ENCODE data around the gene NEMP2.

Gene NEMP2

GRCh38 chr2:190535586-190535985, 1.1 kb upstream of the NEMP2 start:
- TF ChIP-seq, protein P1, sequence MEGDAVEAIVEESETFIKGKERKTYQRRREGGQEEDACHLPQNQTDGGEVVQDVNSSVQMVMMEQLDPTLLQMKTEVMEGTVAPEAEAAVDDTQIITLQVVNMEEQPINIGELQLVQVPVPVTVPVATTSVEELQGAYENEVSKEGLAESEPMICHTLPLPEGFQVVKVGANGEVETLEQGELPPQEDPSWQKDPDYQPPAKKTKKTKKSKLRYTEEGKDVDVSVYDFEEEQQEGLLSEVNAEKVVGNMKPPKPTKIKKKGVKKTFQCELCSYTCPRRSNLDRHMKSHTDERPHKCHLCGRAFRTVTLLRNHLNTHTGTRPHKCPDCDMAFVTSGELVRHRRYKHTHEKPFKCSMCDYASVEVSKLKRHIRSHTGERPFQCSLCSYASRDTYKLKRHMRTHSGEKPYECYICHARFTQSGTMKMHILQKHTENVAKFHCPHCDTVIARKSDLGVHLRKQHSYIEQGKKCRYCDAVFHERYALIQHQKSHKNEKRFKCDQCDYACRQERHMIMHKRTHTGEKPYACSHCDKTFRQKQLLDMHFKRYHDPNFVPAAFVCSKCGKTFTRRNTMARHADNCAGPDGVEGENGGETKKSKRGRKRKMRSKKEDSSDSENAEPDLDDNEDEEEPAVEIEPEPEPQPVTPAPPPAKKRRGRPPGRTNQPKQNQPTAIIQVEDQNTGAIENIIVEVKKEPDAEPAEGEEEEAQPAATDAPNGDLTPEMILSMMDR (IDR thresholded peaks at IDR 0.05; ENCODE audit: extremely low read depth, insufficient read depth, missing control alignments): no peak
- no peak for DNase-seq (ENCODE audit: low spot score)
- in situ Hi-C loops (cut with MboI; ENCODE audit: low pct_unique_long_range_greater_than_20kb, low sequenced_read_pairs, unreplicated experiment): no loop called here

DNA sequence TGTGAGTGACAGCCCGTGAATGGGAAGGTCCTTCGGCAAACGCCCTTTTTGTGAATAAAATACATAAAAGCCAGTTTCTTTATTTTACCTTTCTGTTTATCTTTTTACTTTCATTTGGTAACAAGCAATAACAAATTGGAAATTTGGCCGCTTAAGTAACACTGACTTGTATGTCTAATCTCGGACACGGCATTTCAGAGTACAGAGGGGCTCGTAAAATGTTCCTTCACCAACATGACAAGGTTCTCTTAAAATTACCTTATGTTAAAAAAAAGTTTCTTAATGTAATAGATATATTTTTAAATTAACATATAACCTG, 558 bp upstream of the NEMP2 start:
- TF ChIP-seq, protein P1 (IDR thresholded peaks at IDR 0.05; ENCODE audit: extremely low read depth, insufficient read depth, missing control alignments): no peak
- in situ Hi-C loops (cut with MboI; ENCODE audit: low pct_unique_long_range_greater_than_20kb, low sequenced_read_pairs, unreplicated experiment): no loop called here
- no peak for DNase-seq (ENCODE audit: low spot score)

DNA sequence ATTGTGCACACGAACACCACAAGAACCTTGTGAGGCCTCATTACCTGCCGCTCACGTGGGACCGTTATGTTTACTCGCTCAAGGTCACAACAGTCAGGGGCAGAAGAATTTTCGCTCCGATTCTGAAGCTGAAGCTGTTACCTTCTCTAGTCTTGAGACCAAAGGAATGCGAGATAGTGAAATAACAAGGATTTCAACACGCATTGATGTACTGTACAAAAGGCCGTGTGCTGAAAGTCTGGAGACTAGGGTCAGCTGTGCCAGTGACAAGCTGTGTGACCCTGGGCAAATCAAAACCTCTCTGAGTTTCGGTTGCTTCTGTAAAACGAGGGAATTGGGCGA, 583 bp downstream of the NEMP2 start:
- in situ Hi-C loops (cut with MboI; ENCODE audit: low pct_unique_long_range_greater_than_20kb, low sequenced_read_pairs, unreplicated experiment): no loop called here
- DNase-seq (ENCODE audit: low spot score): no peak
- TF ChIP-seq, protein P1 (IDR thresholded peaks at IDR 0.05; ENCODE audit: extremely low read depth, insufficient read depth, missing control alignments): no peak

DNA sequence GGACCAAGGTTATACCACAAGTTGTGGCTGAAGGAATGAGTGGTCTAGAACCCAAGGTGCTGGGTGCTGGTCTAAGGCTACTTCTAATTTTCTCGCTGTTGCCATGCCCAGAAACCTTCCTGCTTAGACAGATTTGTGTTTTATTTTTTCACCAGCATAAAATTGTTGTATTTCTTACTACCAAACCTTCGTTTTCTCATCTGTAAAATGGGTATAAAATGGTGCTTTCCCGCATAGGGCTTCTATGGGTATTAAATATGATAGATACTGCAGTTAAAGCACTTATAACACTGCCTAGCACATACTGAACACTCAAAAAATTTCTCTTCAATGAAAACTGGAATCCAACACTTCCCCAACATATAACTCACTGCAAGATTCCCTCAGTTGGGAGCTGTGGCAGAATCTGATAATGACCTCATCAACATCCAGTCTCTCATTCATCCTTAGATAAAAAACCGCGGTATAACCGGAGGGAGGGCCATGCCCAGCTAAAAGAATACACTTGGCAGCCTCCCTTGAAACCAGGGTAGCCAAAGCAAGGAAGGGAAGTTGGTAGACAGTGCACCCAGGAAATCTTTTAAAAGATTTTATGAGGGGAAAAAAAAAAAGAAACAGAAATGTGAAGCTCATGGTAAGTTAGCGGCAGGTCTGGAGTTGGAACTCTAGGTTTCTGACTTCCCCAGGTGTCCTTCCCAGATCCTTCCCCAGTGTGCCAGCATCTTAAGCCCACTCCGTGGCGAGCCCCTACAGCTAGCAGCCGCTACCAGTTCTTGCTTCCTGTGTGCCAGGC, 1.2 kb downstream of the NEMP2 start:
- in situ Hi-C loops (cut with MboI; ENCODE audit: low pct_unique_long_range_greater_than_20kb, low sequenced_read_pairs, unreplicated experiment): no loop called here
- TF ChIP-seq, protein P1 (IDR thresholded peaks at IDR 0.05; ENCODE audit: extremely low read depth, insufficient read depth, missing control alignments): no peak
- DNase-seq (ENCODE audit: low spot score): no peak

- in situ Hi-C loops (cut with MboI; ENCODE audit: low pct_unique_long_range_greater_than_20kb, low sequenced_read_pairs, unreplicated experiment): no loop called here
- no peak for DNase-seq (ENCODE audit: low spot score)
- TF ChIP-seq, protein P1 (IDR thresholded peaks at IDR 0.05; ENCODE audit: extremely low read depth, insufficient read depth, missing control alignments): no peak
These were observed 1.9 kb downstream of the NEMP2 start for GRCh38 chr2:190532581-190532980.

DNA sequence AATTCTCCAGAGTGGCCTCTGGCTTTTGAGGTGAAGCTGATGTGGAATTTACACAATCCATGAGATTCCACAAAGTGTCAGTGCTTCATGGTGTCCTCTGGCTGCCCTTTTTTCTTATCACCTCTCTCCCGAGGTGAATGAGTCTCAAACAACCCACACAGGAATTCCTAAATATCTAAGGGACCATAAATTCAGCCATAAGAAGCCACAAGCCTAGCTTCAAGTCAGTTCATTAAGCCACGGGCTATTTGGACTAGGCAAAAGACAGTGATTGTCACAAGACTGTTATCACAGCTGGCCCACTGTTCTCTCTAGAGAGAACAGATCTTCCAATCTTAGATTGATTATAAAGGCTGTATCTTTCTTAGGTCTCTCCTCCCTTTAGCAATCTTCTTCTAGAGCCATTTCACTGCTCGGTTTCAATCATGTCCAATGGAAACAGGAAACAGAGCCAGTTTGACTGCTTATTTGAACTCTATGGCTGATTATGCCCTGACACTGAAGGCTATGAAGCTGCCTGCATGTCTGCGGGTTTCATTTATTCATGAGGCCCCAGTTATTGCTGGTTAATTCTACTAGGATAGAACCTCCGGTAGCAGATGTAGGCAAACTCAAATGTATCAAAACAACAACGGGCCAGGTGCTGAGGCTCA, 4.1 kb downstream of the NEMP2 start:
- no peak for DNase-seq (ENCODE audit: low spot score)
- in situ Hi-C loops (cut with MboI; ENCODE audit: low pct_unique_long_range_greater_than_20kb, low sequenced_read_pairs, unreplicated experiment): no loop called here
- TF ChIP-seq, protein P1 (IDR thresholded peaks at IDR 0.05; ENCODE audit: extremely low read depth, insufficient read depth, missing control alignments): no peak

All from GM13977 (cell line).